ENCODE measurements around the gene MLLT3.

DNA sequence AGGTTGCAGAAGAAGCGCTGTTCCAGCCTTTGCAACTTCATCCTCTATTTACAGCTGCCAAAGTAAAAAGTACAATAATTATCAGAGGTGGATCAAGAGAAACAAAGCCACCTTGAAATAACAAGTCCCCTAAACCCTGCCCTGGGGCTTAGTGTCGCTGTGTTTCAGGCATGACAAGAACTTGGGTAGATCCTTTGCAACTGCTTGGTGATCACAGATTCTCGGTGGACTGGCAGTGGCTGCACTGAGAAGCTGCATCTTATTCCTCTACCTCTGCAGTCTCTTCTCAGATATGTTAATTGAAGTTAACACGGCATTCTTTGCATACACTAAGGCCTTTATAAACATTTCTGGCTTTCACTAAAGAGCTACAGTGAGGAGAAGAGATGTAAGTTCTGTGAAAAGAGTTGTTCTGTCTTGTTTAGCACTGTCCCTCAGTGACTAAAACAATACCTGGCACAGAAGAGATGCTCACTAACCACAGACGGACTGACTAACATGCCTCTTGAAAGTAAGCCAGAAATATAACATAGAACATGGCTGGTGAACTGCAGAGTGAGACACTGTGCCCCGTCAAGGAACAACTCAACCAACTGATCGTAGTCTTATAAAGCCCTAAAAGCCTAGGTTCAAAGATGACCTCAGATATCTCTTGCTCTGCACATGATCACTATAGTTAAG lies 144.2 kb downstream of the MLLT3 start:
- TF ChIP-seq, protein P1, sequence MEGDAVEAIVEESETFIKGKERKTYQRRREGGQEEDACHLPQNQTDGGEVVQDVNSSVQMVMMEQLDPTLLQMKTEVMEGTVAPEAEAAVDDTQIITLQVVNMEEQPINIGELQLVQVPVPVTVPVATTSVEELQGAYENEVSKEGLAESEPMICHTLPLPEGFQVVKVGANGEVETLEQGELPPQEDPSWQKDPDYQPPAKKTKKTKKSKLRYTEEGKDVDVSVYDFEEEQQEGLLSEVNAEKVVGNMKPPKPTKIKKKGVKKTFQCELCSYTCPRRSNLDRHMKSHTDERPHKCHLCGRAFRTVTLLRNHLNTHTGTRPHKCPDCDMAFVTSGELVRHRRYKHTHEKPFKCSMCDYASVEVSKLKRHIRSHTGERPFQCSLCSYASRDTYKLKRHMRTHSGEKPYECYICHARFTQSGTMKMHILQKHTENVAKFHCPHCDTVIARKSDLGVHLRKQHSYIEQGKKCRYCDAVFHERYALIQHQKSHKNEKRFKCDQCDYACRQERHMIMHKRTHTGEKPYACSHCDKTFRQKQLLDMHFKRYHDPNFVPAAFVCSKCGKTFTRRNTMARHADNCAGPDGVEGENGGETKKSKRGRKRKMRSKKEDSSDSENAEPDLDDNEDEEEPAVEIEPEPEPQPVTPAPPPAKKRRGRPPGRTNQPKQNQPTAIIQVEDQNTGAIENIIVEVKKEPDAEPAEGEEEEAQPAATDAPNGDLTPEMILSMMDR (IDR thresholded peaks at IDR 0.05; ENCODE audit: poor library complexity) = no peak
- TF ChIP-seq EZH2 (IDR thresholded peaks at IDR 0.05; ENCODE audit: borderline replicate concordance) = no peak
